ENCODE results near the gene STK32C.

DNA sequence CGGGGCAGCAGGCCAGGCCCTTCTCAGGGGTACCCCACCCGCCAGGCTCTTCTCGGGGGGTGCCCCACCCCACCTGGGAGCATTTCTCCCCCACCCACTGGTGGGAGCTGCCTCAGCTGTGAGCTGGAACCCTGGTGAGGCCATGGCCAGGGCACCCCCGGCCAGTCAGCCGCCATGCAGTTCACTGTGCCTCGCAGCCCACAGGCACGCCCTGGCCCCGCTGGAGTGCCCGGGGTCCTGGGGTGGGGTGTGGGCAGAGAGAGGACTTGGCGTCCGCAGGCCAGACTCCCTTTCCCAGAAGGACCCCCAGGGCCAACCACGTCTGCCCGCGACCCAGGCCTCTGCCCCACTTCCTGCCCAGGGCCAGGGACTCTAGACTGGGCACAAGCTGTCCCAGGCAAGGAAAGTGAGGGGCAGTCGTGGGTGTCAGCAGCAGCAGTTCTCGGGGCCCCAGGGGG lies 107.9 kb downstream of the STK32C start:
- TF ChIP-seq POLR2A (IDR thresholded peaks at IDR 0.05) (no peak), CTCF (IDR thresholded peaks at IDR 0.05) (no peak)

Measured in tibial nerve (tissue), 3 donors.